ENCODE data around the gene CCT6B.

DNA sequence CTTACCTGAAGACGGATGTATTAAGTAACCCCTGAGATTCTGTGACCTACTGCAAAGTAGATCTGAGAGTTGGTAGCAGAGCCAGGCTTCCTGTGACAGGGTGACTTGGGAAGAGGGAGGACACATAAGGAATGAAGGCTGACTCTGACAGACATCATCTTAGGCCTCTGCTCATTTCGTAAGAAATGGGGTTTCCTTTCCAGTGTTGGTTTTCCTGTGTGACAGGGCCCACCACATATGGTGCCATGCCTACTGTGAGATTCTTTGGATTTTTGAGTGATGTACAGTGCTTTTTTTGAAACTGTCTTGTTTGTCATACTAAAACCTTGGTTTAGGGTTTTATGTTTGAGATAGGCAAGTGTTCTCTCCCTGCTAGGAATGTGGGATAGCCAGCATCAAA lies 31.8 kb upstream of the CCT6B start:
- TF ChIP-seq SP1 (IDR thresholded peaks at IDR 0.05) (no peak), SUZ12 (IDR thresholded peaks at IDR 0.05) (no peak), TARDBP (IDR thresholded peaks at IDR 0.05) (no peak)
